ENCODE results near the gene CNN1.

The CNN1 gene

DNA sequence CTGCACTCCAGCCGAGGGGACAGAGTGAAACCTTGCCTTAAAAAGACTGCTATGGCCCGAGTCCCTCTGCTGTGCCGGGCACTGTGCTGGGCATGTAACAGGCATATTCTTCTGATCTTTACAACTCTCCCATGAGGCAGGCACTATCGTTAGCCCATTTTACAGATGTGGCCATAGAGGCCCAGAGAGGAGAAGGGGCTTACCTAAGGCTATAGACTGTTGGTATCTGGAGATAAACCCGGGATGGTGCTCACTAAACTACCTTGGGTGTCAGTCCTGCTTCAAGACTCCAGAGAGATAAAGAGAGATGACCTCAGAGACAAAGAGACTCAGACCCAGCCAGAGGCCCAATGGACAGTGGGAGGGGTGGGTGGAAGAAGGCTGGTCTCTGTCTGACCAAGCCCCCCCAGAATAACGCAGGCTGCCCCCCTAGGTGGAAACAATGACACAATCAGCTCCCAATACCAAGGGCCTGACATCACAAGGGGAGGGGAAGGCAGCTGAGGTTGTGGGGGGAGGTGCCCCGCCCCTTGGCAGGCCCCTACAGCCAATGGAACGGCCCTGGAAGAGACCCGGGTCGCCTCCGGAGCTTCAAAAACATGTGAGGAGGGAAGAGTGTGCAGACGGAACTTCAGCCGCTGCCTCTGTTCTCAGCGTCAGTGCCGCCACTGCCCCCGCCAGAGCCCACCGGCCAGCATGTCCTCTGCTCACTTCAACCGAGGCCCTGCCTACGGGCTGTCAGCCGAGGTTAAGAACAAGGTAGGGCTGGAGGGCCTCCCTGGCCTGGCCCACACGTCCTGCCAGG lies at the start of gene CNN1:
Gene CNN1 (plus strand): TSS at position 620 of the 805 bp plus-strand sequence. CDS start 77 bp downstream, at position 697.
- no peak for DNase-seq

DNA sequence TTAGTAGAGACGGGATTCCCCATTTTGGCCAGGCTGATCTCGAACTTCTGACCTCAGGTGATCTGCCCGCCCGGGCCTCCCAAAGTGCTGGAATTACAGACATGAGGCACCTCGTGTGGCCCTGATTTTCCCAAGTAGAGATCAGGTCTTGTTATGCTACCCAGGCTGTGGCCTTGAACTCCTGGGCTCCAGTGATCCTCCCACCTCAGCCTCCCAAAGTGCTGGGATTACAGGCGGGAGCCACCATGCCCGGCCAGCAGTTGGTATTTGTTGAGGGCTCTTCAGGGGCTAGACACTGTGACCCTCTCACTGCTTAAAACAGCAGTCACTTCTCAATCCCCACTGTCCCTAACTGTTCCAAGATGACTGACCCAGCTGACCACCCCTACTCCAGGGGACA lies 49.3 kb upstream of the CNN1 start:
- DNase-seq, result no peak

DNA sequence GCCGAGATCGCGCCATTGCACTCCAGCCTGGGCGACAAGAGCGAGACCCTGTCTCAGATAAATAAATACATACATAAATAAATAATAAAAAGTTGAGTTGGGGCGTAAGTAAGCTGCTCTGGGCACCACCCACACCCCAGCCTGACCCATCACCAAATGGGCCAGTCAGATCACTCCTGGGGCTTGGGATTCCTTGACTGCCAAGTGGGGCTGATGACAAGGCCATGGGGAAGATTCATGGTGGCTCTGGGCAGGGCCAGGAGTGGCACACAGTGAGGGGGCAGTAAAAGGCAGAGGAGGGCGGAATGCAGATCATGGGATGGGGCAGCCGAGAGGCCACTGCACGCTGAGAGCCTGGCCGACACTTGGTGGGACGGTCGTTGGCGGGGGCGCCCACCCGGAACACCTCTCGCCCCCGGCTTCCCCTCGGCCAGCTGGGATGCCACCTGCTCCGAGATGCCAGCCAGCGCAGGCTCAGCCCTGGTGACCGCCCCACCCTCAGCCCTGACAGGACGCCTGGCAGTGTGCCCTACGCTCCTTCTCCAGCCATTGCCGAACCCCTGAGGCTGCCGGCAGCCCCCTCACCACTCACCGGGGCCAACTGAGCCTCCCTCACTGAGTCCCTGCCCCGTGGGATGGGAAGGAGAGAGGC lies 43.9 kb upstream of the CNN1 start:
- DNase-seq, result no peak

DNA sequence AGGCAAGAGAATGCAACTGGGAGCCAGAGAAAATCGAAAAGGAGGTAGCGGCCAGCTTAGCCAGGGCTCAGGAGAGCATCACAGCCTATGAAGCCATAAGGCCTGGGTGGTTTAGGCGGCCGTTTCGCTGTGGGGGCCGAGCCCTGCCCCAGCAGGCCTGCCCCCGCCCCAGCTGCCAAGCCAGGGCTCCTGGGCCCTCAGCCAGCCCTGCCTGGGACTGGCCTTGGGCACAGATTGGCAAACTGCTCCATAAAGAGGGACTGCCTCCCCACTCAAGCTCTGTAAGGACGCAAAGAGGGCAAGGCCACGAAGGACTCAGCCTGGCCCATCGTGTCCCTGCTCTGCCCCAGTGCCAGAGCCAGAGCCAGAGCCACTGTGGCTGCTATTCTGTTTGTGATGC lies 43.2 kb upstream of the CNN1 start:
- DNase-seq, result peak; percentile 3

DNA sequence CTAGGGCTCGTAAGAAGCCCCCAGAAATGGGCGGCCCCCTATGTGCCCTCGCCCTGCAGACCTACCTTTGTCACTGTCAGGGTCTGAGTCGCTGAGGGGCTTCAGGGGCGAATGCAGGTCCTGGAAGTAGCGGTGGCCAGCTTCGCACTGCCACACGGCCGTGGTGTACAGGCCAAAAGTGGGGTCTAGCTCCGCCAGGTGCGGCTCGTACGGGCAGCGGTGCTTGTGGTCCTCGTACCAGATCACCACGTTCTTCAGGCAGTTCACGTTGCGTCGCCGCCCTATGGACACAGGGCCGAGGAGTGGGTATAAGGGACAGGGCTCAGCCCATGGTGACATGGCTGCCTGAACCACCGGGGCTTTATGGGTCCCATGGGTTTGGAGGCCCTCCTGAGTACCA lies 42.8 kb upstream of the CNN1 start:
- DNase-seq, result no peak

DNA sequence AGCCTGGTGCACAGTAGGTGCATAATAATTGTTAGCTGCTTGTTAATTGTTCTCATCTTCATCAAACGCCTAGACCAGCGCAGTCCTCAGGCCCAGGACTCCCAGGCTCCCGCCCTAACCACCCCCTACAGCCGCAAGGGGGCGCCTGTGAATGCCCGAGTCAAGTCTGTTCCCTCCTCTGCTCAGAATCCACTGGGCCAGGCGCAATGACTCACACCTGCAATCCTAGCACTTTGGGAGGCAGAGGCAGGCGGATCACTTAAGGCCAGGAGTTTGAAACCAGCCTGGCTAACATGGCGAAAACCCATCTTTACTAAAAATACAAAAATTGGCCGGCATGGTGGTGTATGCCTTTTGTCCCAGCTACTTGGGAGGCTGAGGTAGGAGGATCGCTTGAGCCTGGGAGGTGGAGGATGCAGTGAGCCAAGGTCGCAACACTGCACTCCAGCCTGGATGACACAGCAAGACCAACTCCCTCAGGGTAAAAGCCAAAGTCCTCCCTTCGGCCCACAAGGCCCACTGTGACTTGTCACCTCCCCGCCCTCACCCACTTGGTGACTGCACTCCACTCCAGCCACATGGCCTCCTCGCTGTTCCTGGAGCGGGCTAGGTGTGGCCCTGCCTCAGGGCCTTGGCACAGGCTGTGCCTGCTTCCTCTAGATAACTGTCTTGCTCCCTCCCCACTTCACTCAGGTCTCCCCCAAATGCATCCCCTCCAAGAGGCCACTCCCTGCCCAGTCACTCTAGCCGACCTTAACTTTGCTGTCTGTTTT lies 42.1 kb upstream of the CNN1 start:
- DNase-seq, result peak; percentile 4

DNA sequence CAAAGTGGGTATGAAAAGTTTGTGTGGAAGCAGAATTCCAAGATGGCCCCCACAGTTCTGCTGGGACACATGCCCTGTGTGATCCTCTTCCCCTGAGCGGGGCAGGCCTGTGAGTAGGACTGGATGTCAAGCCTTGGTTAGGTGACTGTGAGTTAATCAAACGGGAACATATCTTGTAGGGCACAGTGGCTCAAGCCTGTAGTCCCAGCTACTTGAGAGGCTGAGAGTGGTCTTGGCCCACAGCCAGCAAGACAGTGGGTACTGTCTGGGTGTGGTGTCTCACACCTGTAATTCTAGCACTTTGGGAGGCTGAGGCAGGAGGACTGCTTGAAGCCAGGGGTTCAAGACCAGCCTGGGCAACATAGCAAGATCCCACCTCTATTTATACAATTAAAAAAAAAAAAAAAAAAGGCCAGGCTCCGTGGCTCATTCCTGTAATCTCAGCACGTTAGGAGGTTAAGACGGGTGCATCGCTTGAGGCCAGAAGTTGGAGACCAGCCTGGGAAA lies 39.4 kb upstream of the CNN1 start:
- DNase-seq, result no peak

DNA sequence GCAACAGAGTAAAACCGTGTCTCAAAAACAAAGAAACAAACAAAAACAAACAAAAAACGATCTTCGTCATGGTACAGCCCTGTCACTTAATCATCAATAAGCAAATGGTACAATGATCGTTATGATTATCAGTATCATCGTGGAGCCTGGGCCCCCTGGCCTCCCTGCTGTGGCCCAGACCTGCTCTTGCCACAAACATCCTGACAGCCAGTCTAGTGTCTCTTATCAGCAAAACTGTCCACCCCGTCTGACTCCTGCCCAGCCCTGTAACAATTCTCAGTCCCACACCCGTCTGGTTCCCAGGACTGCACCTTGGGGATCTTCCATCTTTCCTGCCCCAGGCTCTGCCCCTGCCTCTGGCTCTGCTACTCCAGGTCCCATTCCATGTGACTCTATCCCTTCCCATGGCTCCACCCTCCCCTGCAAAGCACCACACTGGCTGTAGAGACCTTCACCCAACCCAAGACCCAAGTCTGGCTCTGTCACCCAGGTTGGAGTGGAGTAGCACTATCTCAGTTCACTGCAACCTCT lies 38.7 kb upstream of the CNN1 start:
- no peak for DNase-seq

DNA sequence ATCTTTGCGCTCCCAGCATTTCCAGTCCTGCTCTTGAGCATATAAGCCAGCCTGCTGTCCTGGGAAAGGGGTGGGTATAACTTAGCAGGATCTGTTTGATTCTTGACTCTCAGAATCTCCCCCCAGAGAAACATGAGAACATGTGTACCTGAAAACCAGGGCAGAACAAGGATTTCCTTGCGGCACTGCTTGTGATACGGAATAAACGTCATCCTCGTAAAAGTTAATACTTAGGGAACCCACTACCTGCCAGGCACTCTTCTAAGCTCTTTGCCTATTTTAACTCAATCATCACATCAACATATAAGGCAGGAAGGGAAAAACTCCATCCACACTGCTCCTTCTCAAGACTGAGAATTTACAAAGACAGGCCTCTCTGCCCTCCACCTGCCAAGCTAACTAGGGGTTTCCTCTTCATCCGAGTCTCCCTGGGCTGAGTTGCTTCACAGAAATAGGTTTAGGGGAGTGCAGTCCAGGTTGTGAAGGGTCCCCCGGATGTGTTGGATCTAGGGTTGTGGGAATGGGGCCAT lies 34.1 kb upstream of the CNN1 start:
- DNase-seq, result no peak

DNA sequence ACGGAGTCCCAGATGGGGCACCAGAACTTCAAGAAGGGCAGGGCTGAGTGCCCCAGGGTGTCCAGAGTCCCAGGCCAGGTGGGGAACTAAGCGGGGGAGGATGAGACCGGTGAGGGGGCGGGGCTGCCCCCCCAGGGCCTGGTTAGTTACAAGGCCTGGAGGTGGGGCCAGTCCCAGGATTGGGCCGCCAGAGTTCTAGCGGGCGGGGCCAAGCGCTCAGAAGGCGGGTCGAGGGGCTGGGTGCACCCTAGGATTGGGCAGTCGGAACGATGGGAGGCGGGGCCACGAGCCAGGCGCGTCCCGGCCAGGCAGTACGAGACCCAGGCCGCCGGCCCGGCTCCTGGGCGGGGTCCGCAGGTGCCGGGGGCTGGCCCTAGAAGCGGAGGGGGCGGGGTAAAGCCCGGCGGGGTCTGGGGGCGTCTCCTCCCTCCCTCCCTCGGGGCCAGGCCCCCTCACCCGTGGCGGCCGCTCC lies 33.6 kb upstream of the CNN1 start:
- DNase-seq, result peak; percentile 96

DNA sequence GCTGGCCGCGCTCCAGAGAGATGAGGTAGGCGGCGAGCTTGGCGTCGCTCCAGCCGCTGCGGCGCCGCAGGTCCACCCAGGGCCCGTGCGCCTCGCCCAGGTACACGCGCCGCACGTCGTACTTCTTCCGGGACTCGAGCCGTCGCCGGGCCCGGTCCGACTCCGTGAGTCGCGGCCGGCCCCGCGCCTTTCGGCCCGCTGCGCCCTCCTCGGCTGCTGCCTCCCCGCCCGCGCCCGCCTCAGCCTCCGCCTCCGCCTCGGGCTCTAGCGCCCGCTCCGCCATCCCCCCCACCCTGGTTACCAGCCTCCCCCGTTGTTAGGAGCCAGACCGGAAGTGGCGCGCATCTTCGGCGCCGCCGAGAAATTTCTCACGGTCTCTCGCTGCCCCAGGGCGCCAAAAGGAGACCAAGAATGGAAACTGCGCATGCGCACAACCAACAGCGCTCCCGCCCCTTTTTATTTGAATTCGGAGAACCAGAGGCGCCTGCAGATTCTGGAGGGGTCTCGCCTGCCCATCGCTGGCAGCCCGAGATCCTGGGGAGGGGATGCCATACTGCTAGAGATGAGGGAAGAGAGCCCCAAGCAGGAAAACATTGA lies 33.0 kb upstream of the CNN1 start, which contains the start of gene ZNF653:
Gene ZNF653 (minus strand): TSS at position 336 of the 597 bp plus-strand sequence. CDS start 53 bp downstream, at position 283.
- DNase-seq, result peak; percentile 93

DNA sequence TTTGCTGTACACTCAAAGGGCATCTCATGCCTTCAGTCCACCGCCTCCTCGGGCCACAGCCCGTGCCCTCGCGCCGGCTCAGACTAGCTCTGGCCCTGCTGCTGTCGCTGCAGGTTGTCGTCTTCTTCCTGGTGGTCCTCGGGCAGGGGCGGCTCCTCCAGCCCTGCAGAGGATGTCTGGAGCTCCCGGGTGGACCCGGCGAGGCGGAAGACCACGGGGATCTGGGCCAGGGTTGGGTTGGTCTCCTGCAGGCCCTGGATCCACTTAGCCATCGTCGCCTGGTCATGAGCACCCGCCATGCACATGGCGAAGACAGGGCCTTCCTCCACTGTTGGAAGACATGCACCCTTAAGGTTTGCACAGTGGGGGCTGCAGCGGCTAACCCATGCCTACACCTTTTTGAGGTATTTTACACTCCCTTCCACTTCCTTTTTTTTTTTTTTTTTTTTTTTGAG lies 32.5 kb upstream of the CNN1 start:
- DNase-seq, result no peak

DNA sequence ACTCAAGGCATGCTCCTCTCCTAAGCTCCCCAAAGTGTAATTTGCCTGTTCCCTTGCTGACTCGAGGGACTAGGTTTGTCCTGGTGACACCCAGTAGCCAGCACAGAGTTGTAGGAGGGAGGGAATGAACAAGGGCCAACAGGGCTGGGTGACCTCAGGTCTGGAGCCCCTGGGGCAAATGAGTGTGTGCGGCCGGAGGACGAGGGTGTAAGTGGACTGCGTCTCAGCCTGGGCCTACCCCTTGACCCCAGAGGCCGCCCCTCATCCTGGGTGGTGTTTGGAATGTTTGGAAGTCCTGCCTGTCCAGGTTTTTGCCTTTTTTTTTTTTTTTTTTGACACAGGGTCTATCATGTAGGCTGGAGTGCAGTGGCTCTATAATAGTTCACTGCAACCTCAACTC lies 31.7 kb upstream of the CNN1 start:
- DNase-seq, result no peak

DNA sequence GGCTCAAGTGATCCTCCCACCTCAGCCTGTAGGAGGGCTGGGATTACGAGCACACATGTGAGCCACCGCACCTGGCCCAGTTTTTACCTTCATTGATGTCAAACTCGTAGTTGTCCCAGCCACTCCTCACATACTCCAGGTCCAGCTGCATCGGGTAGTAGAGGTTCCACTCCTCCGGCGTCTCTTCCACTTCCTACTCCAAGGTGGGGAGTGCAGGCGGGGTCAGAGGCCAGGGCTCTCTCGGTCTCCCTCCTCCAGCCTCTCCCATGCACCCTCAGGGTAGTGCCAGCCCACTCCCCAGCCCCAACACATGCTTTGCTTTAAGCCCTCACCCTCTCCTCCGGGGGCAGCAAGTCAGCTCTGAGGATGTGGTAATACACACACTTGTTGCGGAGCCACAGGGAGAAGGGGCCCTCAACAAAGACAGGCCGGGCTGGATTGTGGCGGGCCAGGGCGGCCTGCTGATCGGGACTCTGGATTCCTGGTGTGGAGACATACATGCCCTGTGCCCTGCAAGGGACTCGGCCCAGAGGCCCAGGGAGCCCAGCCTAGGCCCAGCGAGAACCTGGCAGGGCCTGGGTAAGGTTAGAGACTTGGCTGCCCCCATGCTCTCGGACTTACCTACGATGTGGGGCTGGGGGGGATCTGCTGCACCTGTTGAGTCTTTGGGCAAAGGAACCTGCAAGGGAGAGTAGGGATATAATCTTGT lies 31.1 kb upstream of the CNN1 start:
- DNase-seq, result no peak

DNA sequence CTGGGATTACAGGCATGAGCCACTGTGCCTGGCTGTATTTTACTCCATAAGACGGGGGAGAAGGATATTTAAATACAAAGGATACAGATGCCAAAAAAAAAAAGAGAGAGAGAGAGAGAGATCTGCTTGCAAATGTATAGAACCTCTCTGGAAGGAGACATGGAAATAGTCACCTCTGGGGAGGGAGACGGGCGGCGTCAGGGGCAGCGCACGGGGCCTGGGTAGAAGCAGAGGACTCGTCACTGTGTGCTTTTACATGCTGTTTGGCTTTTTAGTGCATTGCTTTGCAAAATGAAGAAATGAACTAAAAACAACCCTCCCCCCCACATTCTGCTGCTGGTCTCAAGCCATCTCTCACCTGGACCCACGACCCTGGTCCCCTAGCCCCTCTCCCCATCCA lies 28.2 kb upstream of the CNN1 start:
- DNase-seq, result no peak

DNA sequence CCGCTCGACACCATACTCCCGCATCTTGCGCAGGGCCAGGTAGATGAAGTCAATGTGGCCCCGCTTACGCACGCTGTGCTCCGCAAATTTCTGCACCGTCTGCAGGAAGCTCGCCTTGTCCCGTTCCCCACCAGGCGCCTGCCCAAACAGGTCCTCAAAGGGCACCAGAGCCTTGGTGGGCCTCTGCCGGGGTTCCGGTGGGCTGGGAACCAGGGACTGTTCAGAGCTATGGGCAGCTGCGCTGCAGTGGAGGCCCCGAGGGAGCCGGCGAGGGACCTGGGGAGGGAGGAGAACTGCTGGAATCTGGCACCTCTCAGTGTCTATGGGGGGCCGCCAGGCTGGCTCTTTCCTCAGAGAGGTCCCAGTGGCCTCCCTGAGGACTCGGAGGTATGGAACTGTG lies 24.7 kb upstream of the CNN1 start:
- DNase-seq, result no peak

DNA sequence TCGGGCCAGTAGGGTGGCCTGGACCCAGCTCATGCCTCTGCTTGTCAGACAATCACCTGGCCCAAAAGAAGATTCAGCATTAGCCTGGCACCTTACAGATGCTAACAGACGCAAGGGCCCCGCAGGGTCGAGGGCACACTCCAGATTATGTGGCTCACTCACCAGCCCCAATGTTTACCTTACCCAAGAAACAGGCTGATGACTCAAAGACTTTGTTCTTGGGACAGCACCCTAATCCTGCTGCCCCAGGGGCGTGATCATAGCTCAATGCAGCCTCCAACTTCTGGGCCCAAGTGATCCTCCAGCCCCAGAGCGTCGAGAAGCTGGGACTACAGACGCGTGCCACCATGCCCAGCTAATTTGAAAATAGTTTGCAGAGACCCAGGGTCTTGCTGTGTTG lies 19.5 kb upstream of the CNN1 start:
- no peak for DNase-seq

DNA sequence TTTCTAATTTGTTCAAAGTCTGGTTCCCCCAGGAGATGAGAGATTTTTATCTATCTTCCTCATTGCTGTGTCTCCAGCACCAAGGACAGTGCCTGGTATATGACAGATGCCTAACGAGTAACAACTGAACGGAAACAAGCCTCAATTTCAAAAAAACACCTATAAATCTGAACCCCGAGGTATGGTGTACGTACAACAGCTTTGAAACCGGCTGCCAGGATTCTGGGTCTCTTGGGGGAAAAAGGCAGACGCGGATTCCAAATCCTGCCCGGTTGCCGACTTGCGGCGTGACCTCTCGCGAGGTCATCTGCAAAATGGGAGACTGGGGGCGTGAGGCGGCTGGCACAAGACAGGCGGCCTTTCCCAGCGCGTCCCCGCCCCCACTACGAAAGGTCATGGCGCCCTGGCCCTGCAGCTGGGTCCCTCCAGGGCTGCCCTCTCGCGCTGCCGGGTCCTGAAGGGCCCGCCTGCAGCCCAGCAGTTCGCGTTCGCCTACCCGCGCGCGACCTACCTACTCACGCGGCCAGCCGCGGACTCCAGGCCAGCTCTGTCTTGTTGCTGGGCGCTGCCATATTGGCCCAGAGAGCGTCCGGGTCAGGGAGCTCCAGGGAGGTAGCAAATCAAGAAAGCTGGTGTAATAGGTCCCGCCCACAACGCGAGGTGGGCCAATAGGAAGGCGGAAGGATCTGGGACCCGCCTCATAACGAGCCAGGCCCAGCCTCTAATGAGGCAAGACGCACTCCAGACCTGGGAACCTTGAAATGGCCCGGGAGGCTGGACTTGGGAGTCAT lies 9.9 kb upstream of the CNN1 start, which contains the start of gene ECSIT:
Gene ECSIT (minus strand): TSS at position 584 of the 791 bp plus-strand sequence. CDS start 9,964 bp downstream, outside the sequence.
- DNase-seq, result peak; percentile 97

DNA sequence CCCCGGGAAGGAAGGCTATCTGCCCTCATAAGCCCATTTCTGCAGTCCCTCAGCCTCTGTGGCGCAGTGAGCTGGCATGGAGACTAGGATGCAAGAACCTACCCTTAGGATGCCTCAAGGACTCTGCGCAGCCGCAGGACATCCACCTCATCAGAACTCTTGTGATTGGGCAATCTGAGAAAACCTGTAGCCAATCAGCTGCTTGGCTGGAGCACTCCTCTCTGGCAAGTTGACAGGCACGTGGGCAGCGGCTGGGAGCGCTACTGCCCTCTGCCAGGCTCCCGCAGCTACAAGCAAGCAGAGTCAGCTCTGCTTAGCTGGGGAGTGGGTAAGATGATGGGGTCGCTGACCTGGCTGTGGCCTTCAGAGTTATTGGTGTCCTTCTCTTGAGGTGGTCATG lies 8.2 kb upstream of the CNN1 start:
- peak; percentile 95 for DNase-seq

DNA sequence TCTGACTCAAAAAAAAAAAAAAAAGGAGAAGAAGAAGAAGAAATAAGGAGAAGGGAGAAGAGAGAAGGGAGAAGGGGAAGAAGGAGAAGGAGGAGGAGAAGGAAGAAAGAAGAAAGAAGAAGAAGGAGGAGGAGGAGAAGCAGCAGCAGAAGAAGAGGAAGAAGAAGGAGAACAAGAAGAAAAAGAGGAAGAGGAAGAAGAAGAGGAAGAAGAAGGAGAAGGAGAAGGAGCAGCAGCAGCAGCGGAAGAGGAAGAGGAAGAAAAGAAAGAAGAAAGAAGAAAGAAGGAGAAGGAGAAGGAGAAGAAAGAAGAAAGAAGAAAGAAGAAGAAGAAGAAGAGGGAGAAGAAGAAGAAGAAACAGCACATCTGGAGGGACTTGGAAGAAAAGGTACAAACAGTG lies 4.1 kb upstream of the CNN1 start:
- no peak for DNase-seq

DNA sequence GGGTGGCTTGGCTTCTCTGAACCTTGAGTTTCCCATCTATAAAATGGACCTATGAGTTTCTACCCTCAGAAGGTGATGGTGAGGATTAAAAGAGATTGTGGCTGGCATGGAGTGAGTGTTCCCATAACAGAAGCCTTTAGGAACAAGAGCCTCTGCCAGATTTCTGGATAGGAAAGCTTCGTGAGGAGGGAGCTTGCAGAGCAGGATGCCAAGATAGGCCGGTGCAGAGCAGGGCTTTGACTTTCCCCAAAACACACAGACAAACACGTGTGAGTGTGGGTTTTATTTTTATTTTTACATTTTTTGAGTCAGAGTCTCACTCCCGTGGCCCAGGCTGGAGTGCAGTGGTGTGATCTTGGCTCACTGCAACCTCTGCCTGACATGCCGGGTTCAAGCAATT lies 3.7 kb upstream of the CNN1 start:
- DNase-seq, result no peak
